GM08714 (cell line): ENCODE data around the gene PPP4R2.
A peak's percentile ranks its signal among the peaks of the same experiment; 100 is the strongest.
"Not testable (repeated sequence)": the region's sequence is repeated elsewhere in the genome, so short reads cannot be mapped to it uniquely, and the experiment has no call there.

Experiments used
- H3K4me3 ChIP-seq: fragments of 200-500 bp; sonication (Bioruptor generic); 2 replicates; pipeline ENCODE4 v1.5.1; 2014; ENCODE audit warnings: mild to moderate bottlenecking, low read length, inconsistent platforms
- ZNF274 ChIP-seq: IDR thresholded peaks from 2 replicates; pipeline ENCODE4 v1.6.1; 2012; ENCODE audit warnings: mild to moderate bottlenecking, low read depth, low read length

Gene PPP4R2

DNA sequence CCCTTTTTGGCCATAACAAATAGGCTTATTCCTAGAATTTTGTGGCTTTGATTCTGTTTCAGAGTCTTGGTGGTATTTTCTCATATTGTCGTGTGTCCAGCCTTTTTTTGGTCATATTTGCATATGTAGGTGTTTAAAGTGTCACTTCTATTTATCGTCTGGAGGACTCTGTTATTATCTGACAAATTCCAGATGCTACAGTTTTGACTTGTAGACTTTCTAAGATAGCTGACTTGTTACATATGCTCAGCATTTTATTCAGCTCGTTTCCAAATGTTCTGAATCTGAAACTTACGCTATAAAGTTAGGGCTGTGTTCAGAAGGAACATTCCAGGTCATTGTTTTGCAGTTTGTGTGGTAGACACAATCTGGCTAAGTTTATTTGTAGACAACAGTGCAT is 1.9 kb downstream of the PPP4R2 start:
- TF ChIP-seq ZNF274, result no peak
- H3K4me3 ChIP-seq, result peak overlapping the region; percentile 98

DNA sequence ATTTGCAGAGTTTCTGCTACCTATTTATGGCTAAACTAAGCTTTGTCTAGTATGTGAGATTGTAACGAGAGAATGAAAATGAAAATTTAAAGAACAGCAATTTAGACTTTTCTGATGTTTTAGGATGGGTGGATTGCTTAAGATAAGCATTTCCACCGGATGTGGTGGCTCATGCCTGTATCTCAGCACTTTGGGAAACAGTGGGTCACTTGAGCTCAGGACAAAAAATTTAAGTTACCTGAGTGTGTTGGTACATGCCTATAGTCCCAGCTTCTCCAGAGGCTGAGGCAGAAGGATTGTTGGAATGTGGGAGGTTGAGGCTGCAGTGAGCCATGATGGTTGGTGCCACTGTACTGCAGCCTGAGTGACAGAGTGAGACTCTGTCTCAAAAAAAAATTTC is 3.3 kb downstream of the PPP4R2 start:
- peak overlapping the region; percentile 28; the same call in 1 of the 2 replicates for H3K4me3 ChIP-seq
- TF ChIP-seq ZNF274, result no peak

DNA sequence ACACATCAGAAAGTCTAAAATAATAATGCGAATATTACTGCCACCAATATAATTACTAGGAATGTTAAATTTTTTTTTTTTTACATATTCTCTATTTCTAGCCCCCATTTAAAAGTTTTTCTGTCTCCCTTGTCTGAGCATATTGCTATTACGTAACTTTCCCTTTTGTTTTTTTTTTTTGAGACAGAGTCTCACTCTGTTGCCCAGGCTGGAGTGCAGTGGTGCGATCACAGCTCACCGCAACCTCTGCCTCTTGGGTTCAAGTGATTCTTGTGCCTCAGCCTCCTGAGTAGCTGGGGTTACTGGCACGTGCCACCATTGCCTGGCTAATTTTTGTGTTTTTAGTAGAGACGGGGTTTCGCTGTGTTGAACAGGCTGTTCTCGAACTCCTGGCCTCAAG is 6.4 kb downstream of the PPP4R2 start:
- H3K4me3 ChIP-seq, result not testable (repeated sequence)

DNA sequence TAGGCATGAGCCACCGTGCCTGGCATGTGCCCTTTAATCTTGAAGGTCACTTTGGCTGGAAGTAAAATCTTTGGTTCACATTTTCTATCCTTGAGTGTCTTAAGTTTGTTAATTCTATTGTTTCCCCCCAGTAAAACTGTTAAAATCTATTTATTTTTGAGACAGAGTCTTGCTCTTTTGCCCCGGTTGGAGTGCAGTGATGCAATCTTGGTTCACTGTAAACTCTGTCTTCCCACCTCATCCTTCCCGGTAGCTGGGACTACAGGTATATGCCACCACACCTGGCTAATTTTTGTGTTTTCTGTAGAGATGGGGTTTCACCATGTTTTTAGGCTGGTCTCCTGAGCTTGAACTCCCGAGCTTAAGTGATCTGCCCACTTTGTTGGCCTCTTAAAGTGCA is 7.7 kb downstream of the PPP4R2 start:
- no peak for TF ChIP-seq ZNF274
- H3K4me3 ChIP-seq, result no peak overlapping the region

DNA sequence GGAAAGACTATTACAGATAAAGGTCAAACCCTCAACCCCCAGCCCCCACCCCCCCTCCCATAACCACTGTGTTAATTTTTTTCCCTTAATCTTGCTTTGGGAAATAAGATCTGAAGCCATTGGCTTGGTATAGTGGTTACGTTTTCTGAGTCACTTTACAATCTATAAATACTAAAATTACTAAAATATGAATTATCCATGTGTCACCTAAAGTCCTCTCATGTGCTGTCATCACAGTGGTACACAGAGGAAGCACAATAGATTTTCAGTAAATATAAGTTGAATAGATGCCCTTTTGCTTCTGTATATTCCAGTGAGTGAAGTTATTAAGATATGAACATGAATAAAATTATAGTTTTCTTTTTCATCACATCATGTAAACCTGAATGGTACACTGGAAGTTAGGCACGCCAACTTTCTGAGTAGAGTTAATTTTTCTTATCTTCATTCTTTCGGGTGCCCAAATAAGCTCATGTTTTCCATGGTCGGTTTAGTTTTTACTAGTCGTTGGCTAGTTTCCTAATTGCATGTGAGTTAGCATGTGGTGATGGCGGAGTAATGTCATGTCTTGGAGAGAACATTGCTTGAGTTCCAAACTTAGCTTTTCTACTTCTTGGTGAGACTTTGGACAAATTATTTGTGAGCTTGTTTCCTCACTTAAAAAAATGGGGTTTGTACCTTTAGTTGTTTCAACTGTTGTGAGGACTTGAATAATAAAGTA is 11.5 kb downstream of the PPP4R2 start:
- TF ChIP-seq ZNF274, result no peak
- H3K4me3 ChIP-seq, result no peak overlapping the region

DNA sequence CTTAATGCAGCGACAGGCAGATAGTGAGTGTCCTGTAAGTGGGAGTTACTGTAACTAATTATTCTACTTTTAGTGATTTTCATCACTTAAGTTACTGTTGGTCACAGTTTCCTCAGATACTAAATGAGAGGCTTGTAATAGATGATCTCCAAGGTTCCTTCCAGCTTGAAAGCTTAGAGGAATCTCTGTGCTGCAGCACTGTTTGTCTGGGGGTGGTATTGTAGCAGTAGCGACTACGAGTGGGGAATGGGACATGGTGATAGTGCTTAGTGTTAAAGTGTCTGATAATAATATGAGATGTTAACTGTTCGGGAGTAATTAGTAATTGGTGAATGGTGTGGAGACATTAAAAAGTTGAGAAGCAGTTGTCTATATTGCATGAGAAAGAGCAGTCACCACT is 12.4 kb downstream of the PPP4R2 start:
- no peak for TF ChIP-seq ZNF274

DNA sequence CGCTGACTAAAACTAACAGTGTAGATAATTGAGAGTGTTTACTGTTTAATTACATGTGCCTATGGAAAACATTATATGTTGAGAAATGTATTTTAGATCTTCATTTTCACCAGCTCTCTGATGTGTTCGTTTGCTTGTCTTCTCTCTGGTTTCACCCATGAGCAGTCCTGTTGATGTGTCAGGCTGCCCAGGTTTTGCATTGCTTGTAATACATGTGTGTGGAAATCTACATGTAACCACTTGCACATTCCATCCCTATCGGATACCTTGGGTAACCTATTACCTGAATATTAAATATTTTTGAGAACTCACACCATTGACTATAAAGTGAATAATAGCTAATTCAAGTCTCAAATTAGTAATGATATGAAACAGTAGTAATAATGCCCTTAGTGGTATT is 13.1 kb downstream of the PPP4R2 start:
- no peak for TF ChIP-seq ZNF274
- H3K4me3 ChIP-seq, result no peak overlapping the region

More for the DNA sequence above, 12.4 kb downstream of the PPP4R2 start:
- no peak overlapping the region for H3K4me3 ChIP-seq

DNA sequence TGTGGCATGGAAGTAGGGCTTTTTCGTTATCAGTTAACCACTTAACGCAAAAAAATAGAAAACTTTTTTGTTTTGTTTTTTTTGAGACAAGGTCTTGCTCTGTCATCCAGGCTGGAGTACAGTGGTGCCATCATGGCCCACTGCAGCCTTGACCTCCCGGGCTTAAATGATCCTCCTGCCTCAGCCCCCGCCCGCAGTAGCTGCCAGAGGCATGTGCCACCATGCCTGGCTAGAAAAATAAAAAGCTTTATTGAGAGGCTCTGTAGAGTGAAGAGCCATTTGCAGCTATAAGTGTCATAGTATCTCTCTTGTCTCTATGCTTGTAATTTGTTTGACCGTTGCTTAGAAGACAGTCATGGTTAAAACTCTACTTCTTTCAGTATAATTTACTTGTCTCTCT is 13.5 kb downstream of the PPP4R2 start:
- no peak for TF ChIP-seq ZNF274
- H3K4me3 ChIP-seq, result no peak overlapping the region

DNA sequence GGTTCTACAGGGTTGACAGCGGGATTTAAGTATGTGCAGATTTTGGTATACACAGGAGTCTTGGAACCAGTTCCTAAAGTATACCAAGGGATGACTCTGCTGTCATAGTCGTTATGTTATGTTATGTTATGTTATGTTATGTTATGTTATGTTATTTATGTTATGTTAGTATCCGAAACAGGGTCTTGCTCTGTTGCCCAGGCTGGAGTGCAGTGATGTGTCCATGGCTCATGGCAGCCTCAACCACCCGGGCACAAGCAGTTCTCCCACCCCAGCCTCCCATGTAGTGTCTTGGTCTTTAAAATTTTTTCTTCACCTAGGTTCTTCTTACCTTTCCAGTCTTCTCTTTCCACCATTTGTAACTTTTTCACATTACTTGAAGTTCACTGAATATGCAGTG is 21.7 kb downstream of the PPP4R2 start:
- H3K4me3 ChIP-seq, result no peak overlapping the region
- no peak for TF ChIP-seq ZNF274

DNA sequence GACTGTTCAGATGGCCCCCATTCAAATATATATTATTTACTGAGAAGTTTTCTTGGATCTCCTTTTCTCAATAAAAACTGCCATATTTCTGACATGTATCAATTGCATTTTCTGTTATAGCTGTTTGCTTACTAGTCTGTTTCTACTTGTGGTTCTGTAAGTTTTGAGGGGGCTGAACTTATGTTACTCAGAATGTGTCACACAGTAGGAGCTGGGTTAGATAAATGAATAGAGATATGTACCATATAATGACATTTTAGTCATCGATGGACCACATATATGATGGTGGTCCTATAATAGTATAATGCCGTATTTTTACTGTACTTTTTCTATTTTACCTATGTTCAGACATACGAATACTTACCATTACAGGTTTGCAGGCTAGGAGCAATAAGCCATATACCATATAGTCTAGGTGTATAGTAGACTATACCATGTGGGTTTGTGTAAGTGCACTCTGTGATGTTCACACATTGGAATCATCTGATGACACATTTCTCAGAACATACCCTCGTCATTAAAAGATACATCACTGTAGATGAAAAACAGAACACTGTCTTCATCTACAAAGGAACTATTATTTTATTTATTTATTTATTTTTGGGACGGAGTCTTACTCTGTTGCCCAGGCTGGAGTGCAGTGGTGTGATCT is 22.3 kb downstream of the PPP4R2 start:
- no peak for TF ChIP-seq ZNF274
- H3K4me3 ChIP-seq, result no peak overlapping the region

DNA sequence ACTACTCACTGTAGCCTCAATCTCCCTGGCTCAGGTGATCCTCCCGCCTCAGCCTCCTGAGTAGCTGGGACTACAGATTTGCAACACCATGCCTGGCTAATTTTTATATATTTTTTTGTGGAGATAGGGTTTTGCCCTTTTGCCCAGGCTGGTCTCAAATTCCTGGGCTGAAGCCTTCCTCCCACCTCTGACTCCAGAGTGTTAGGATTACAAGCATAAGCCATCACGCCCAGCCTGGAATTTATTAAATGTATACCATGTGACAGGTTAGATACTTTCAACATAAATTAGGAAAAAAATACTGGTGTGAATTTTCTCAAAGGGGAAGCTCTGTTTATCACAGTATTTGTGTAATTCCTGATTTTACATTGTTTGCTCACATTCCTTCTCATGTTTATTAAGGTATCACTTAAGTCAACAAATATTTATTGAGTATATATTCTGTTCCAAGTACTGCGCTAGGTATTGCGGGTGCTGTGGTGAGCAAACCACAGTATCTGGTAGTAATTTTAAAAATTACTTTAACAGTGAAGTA is 24.8 kb downstream of the PPP4R2 start:
- H3K4me3 ChIP-seq, result no peak overlapping the region
- TF ChIP-seq ZNF274, result no peak

DNA sequence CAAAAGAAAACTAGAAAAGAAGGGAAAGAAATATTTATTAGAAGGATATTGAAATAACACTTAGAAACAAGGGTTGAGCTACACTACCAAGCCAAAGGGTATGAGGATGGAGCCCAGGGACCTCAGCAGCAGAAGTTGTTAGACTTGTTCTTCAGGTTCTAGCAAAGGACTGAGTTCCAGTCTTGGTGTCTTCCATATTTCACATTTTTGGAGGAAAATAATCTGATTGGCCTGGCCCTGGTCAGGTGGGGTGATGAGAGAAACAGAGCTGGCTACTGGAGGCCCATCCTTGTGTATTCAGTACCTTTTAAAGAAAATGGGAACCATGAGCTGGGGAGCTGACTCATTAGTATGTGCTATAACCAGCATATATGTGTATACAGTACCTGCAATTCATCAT is 28.2 kb downstream of the PPP4R2 start:
- no peak for TF ChIP-seq ZNF274

DNA sequence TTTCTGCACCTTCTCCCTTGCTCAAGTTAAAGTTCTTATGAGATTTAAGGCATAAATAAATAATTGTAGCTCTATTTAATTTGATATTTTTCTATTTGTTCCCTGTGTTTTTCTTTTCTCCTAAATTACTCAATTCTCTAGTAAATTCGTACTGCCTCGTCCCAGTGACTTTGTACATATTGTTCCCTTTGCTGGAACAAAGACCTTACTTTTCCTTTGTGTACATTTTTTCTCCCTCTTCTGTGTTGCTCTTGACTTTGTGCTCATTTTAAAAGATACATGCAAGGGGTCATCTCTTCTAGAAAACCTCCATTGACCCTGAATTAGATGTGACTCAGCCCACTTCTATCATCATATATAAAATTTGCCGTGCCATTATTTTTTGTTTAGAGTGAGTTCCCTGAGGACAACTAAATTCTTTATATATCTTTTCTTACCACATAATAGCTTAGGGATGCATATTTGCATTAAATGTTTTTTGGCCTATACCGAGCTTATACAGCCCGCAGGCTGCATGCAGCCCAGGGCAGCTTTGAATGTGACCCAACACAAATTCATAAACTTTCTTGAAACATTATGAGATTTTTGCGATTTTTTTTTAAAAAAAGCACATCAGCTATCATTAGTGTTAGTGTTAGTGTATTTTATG is 29.6 kb downstream of the PPP4R2 start:
- TF ChIP-seq ZNF274, result no peak
- no peak overlapping the region for H3K4me3 ChIP-seq

More for the DNA sequence above, 28.2 kb downstream of the PPP4R2 start:
- no peak overlapping the region for H3K4me3 ChIP-seq

DNA sequence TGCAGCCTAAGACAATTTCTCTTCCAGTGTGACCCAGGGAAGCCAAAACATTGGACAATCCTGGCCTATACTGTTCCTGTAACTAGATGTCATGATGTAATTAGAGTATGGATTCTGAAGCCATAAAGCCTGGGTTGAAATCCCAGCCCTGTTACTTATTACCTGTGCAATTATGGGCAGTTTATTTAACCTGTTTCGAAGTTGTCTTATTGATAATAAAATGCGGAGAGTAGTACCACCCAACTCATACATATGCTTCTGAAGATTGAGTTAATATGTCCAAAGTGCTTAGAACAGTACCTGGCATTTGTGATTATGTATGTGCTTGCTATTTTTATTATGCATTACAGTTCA is 30.1 kb downstream of the PPP4R2 start:
- no peak overlapping the region for H3K4me3 ChIP-seq
- TF ChIP-seq ZNF274, result no peak

DNA sequence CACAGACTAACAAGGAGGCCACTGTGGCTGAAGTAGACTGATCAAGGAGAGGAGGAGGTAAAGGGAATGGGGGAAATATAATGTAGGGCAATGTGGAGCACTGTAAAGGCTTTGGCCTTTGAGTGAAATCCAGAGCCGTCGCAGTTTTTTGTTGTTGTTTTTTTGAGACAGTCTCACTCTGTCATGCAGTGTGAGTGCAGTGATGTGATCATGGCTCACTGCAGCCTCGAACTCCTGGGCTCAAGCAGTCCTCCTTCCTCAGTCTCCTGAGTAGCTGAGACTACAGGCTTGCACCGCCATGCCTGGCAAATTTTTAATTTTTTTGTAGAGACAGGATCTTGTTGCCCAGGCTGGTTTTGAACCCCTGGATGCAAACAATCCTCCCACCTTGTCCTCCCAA is 32.2 kb downstream of the PPP4R2 start:
- no peak overlapping the region for H3K4me3 ChIP-seq

More for the DNA sequence above, 32.2 kb downstream of the PPP4R2 start:
- no peak for TF ChIP-seq ZNF274
